Left lung (tissue), 10 donors: ENCODE measurements around the gene GNAT1. TPM values are rescaled to one million over a fixed set of nuclear protein-coding genes. Genes with fewer than 3 reads are reported as not detected.

Experiments used
- ATAC-seq: fragments of 200-7000 bp; cut with Tn5 transposase; one replicate; pipeline ENCODE4 v1.9.1; 2020; ENCODE audit warnings: moderate library complexity
- DNase-seq, 4 donors: peaks; one replicate each; pipeline ENCODE4 v3.0.0-alpha.2; 2013 to 2020
- H3K27ac ChIP-seq, 2 donors: fragments of 200-600 bp; sonication (generic) in 1 of 2; one replicate each; pipeline versions ENCODE4 v1.5.0 to v1.8.0; 2020 to 2021
- H3K27me3 ChIP-seq, 2 donors: fragments of 200-600 bp; sonication (generic) in 1 of 2; one replicate each; pipeline versions ENCODE4 v1.5.0 to v1.8.0; 2020 to 2021
- H3K36me3 ChIP-seq, 2 donors: fragments of 200-600 bp; sonication (generic) in 1 of 2; one replicate each; pipeline versions ENCODE4 v1.5.0 to v1.8.0; 2020 to 2021
- H3K4me1 ChIP-seq, 2 donors: fragments of 200-600 bp; one replicate each; pipeline ENCODE4 v1.8.0; 2021
- H3K4me3 ChIP-seq, 2 donors: fragments of 200-600 bp; sonication (generic) in 1 of 2; one replicate each; pipeline versions ENCODE4 v1.5.0 to v1.8.0; 2020 to 2021; ENCODE audit warnings: mild to moderate bottlenecking in 1 of 2
- H3K9me3 ChIP-seq, 2 donors: fragments of 200-600 bp; sonication (generic) in 1 of 2; one replicate each; pipeline versions ENCODE4 v1.5.0 to v1.8.0; 2020 to 2021
- intact Hi-C, 2 donors: fragments of 100-400 bp; cut with DNase I; formaldehyde crosslinking; loops; one replicate each; pipeline versions ENCODE4 v1.11.2 to v1.14.2; 2022
- polyA plus RNA-seq, 6 donors: library from polyadenylated mRNA; unstranded; fragments of 120-200 nt; gene quantifications; one replicate each; pipeline ENCODE4 v1.2.1, GENCODE V29; 2013; ENCODE audit not compliant: insufficient read length in 6 of 6
- total RNA-seq, 2 donors: library from RNA; stranded (reverse); fragmentation: NEBNext Ultra II Directional; extraction: Animal tissue kit (Norgen Biotek cat#: 25700); gene quantifications; one replicate each; pipeline ENCODE4 v1.2.1, GENCODE V29; 2021
- TF ChIP-seq, protein P1 (sequence below), 2 donors: fragments of 200-600 bp; sonication (generic) in 1 of 2; IDR thresholded peaks; one replicate each; pipeline versions ENCODE4 v1.5.0 to v1.8.0; 2021; ENCODE audit warnings: antibody characterized with exemption in 2 of 2
- donor health status: DM: no; HTN: yes; CAD: no.
- donor health status: DM: no; HTN: no; CAD: no.

GNAT1 gene
- total and polyA plus RNA-seq, 8 donors: not detected

DNA sequence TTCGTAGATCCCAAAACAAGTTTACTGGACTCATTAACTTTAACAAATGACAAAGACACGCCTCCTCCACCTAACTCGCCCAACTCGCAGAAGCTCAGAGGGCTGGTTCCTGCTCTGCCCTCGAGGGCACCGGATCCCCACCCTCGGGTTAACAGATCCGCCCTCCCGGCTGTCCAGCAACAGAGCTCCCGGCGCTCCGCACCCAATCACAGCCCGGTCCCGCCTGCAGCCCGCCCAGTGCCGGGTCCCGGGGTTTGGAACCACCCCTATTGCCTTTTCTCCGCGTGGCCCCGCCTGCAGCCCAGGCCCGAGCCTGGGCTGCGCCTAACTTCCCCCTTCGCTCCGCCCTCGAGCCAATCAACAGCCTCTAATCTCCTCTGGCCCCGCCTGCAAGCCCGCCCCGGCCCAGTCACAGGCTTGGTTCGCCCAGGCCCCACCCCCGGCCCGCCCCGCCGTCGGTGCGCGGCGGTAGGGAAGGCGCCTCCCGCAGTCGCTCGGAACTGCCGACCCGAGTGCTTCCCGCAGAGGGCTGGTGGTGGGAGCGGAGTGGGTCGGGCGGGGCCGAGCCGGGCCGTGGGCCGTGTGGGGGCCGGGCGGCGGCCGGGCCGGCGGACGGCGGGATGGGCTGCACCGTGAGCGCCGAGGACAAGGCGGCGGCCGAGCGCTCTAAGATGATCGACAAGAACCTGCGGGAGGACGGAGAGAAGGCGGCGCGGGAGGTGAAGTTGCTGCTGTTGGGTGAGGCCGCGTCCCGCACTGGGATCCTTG lies 44.5 kb downstream of the GNAT1 start, which contains the start of gene GNAI2:
Gene GNAI2, plus strand, starts transcription at position 489 of the 768 bp plus-strand sequence. Its CDS starts 132 bp downstream, at position 621.
- DNase-seq (peak; percentile 97 to 100 (median 99)), ATAC-seq (peak; percentile 91)
- intact Hi-C loops: no loop called here
- peak within 1 kb of the TSS; percentile 89 to 94 for H3K4me3 ChIP-seq
- peak within 1 kb of the TSS; percentile 92 to 98 for H3K27ac ChIP-seq
- H3K36me3 ChIP-seq: peaks cover 0 to 24% of the 10 kb centered on the region in 2 donors
- TF ChIP-seq, protein P1, sequence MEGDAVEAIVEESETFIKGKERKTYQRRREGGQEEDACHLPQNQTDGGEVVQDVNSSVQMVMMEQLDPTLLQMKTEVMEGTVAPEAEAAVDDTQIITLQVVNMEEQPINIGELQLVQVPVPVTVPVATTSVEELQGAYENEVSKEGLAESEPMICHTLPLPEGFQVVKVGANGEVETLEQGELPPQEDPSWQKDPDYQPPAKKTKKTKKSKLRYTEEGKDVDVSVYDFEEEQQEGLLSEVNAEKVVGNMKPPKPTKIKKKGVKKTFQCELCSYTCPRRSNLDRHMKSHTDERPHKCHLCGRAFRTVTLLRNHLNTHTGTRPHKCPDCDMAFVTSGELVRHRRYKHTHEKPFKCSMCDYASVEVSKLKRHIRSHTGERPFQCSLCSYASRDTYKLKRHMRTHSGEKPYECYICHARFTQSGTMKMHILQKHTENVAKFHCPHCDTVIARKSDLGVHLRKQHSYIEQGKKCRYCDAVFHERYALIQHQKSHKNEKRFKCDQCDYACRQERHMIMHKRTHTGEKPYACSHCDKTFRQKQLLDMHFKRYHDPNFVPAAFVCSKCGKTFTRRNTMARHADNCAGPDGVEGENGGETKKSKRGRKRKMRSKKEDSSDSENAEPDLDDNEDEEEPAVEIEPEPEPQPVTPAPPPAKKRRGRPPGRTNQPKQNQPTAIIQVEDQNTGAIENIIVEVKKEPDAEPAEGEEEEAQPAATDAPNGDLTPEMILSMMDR (IDR thresholded peaks at IDR 0.05): no peak
- H3K27me3 ChIP-seq: no peaks in the 10 kb centered on the region
- H3K9me3 ChIP-seq: no peaks in the 10 kb centered on the region
- peaks cover 15 to 57% of the 10 kb centered on the region in 2 donors for H3K4me1 ChIP-seq

GRCh38 chr3:50236484-50237132 lies 45.2 kb downstream of the GNAT1 start:
- no peak for ATAC-seq

GRCh38 chr3:50237133-50237651 lies 45.8 kb downstream of the GNAT1 start:
- H3K4me1 ChIP-seq: peaks cover 28 to 66% of the 10 kb centered on the region in 2 donors
- TF ChIP-seq, protein P1 (IDR thresholded peaks at IDR 0.05): no peak
- H3K27me3 ChIP-seq: no peaks in the 10 kb centered on the region
- ATAC-seq: peak; percentile 2
- H3K4me3 ChIP-seq: peak overlapping the region; percentile 89 to 94
- no peaks in the 10 kb centered on the region for H3K9me3 ChIP-seq
- peak in 1 of 4 donors; percentile 83 for DNase-seq
- peak overlapping the region; percentile 92 to 98 for H3K27ac ChIP-seq
- intact Hi-C loops: no loop called here
- H3K36me3 ChIP-seq: peaks cover 0 to 34% of the 10 kb centered on the region in 2 donors

More at GRCh38 chr3:50236484-50237132, 45.2 kb downstream of the GNAT1 start:
- peak overlapping the region; percentile 89 to 94 for H3K4me3 ChIP-seq
- TF ChIP-seq, protein P1 (IDR thresholded peaks at IDR 0.05): no peak
- H3K4me1 ChIP-seq: peaks cover 22 to 61% of the 10 kb centered on the region in 2 donors
- peaks cover 0 to 32% of the 10 kb centered on the region in 2 donors for H3K36me3 ChIP-seq
- H3K27me3 ChIP-seq: no peaks in the 10 kb centered on the region
- DNase-seq: no peak
- peak overlapping the region; percentile 92 to 98 for H3K27ac ChIP-seq
- intact Hi-C loops: no loop called here
- no peaks in the 10 kb centered on the region for H3K9me3 ChIP-seq

- peak; percentile 61 for ATAC-seq
- Histone ChIP-seq H3K36me3 (peaks cover 0 to 34% of the 10 kb centered on the region in 2 donors), H3K27ac (peak overlapping the region; percentile 92 to 98), H3K4me3 (peak overlapping the region; percentile 89 to 94), H3K9me3 (no peaks in the 10 kb centered on the region), H3K4me1 (peaks cover 32 to 74% of the 10 kb centered on the region in 2 donors), H3K27me3 (no peaks in the 10 kb centered on the region)
- TF ChIP-seq, protein P1 (IDR thresholded peaks at IDR 0.05): no peak
- DNase-seq: peak; percentile 65 to 98 (median 89)
- intact Hi-C loops: no loop called here
Observed at GRCh38 chr3:50237754-50238548, 46.5 kb downstream of the GNAT1 start.
